Spinal cord (tissue), 10 donors: Measurements from ENCODE around the gene C9orf72. TPM values are rescaled to one million over a fixed set of nuclear protein-coding genes. Genes with fewer than 3 reads are reported as not detected.

Experiments used
- DNase-seq, 6 donors: peaks; one replicate each; pipeline versions ENCODE4 v3.0.0 to v3.0.0-alpha.2; 2013 to 2015; ENCODE audit warnings: low spot score in 6 of 6, low read depth in 4 of 6
- H3K27ac ChIP-seq: one replicate; pipeline ENCODE4 v1.5.1; 2013; ENCODE audit warnings: low read depth, low read length, control low read depth
- H3K27me3 ChIP-seq: one replicate; pipeline ENCODE4 v1.6.1; 2013; ENCODE audit warnings: low read length; ENCODE audit not compliant: control insufficient read depth, insufficient read depth
- H3K36me3 ChIP-seq: one replicate; pipeline ENCODE4 v1.6.1; 2013; ENCODE audit warnings: low read length; ENCODE audit not compliant: control insufficient read depth, insufficient read depth
- H3K4me1 ChIP-seq: one replicate; pipeline ENCODE4 v1.6.1; 2013; ENCODE audit warnings: low read length; ENCODE audit not compliant: control insufficient read depth, insufficient read depth
- H3K4me3 ChIP-seq: one replicate; pipeline ENCODE4 v1.5.1; 2013; ENCODE audit warnings: low read depth, low read length, control low read depth
- H3K9me3 ChIP-seq: one replicate; pipeline ENCODE4 v1.6.1; 2013; ENCODE audit warnings: low read length; ENCODE audit not compliant: control insufficient read depth, insufficient read depth
- WGBS: methylation state at CpG from one replicate; pipeline ENCODE4 v1.1.5; 2013; ENCODE audit warnings: missing lambda C conversion rate; ENCODE audit not compliant: insufficient coverage; 5-methylcytosine and 5-hydroxymethylcytosine counted together
- polyA plus RNA-seq, 2 donors: library from polyadenylated mRNA; unstranded; fragments of 120-200 nt; gene quantifications; one replicate each; pipeline ENCODE4 v1.2.1, GENCODE V29; 2013; ENCODE audit not compliant: insufficient read length in 2 of 2
- total RNA-seq, 2 donors: library from RNA; depleted of rRNA in 1 of 2; stranded (reverse); fragments of 120-200 nt in 1 of 2; fragments of >200 nt in 1 of 2; gene quantifications; one replicate each; pipeline versions ENCODE4 v1.2.3 to v1.2.4, GENCODE V29; 2013 to 2014
- donor health status: healthy.

The C9orf72 gene
- total and polyA plus RNA-seq, 4 donors, result 38.6 to 77.7 (median 44.3) TPM

DNA sequence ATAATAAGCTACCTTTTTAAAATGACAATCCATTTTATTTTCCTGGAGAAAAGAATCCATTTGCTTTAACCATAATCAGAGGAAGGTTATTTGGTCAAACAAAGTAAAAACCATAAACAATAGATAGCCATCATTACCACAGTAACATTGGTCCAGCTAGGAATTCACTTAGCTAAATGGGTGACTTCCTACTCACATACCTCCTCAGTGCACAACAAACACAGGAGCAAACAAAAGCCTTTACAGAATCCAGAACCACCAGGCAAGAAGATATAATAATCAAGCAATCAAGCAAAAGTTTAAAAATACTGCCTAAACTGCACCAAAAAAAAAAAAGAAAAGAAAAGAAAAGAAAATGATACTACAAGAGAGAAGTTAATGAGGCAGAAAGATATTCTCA is 50.1 kb downstream of the C9orf72 start:
- no peak overlapping the region for H3K27ac ChIP-seq
- no peaks in the 10 kb centered on the region for H3K9me3 ChIP-seq
- peaks cover 7% of the 10 kb centered on the region for H3K4me1 ChIP-seq
- no peaks in the 10 kb centered on the region for H3K27me3 ChIP-seq
- no peak overlapping the region for H3K4me3 ChIP-seq
- H3K36me3 ChIP-seq, result no peaks in the 10 kb centered on the region
- DNase-seq, result no peak

GRCh38 chr9:27520986-27521385 is 52.3 kb downstream of the C9orf72 start:
- Histone ChIP-seq H3K4me1 (no peaks in the 10 kb centered on the region), H3K4me3 (no peak overlapping the region), H3K9me3 (no peaks in the 10 kb centered on the region), H3K27me3 (no peaks in the 10 kb centered on the region), H3K36me3 (no peaks in the 10 kb centered on the region), H3K27ac (no peak overlapping the region)
- no CpG with 5 or more reads among the region's 4 CpGs for WGBS
- DNase-seq, result no peak

DNA sequence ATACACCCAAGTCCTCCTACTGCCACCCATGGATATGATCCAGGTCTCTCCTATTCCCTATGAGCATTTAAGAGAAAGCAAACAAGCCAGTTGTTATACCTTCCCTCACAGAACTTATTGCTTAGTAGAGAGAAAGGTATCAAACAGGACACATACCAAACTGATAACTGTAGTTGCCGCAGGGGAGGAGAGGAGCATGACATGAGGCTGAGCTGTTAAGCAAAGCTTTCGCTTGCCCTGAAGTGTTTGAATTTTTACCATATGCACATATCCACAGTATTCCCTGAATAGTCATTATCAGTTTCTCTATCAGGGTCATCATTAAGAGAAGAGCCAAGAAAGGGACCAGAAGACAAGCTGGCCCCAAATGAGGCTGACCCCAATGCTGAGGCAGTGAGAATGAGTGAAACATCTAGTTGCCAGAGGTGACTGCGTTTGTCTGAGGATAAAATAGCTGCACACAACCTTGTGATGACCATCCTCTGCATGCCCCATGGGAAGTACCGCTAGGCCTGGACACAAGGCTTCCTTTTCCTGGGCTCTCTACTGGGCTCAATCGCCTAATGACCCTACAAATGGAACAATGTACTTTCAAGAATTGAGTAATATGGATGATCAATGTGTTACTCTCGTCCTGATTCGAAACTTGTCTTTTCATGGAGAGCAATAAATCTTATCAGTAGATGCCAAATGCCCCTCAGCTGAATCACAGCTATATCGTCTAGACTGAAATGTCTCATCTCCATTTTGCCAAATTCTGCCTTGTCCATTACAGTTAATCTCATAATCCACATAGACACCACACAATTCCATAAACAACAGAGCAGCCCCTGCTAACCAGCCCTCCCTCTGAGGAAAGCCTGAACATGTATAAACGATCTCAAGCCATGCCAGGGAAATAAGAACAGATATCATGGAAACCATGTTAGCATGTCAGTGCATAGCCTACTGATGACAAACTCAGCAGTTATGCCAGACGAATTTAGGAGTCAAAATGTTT is 53.5 kb downstream of the C9orf72 start:
- Histone ChIP-seq H3K36me3 (no peaks in the 10 kb centered on the region), H3K27me3 (no peaks in the 10 kb centered on the region), H3K27ac (no peak overlapping the region), H3K4me3 (no peak overlapping the region), H3K4me1 (no peaks in the 10 kb centered on the region), H3K9me3 (no peaks in the 10 kb centered on the region)
- WGBS, result 88% methylated on average over 4 of the region's 10 CpGs
- DNase-seq, result no peak

- WGBS, result 93% methylated on average over 3 of the region's 4 CpGs
- no peak overlapping the region for H3K27ac ChIP-seq
- H3K9me3 ChIP-seq, result no peaks in the 10 kb centered on the region
- no peak overlapping the region for H3K4me3 ChIP-seq
- H3K4me1 ChIP-seq, result no peaks in the 10 kb centered on the region
- no peak for DNase-seq
- no peaks in the 10 kb centered on the region for H3K36me3 ChIP-seq
- H3K27me3 ChIP-seq, result no peaks in the 10 kb centered on the region
These were observed 54.5 kb downstream of the C9orf72 start for GRCh38 chr9:27518809-27519208.

GRCh38 chr9:27518006-27518405 is 55.3 kb downstream of the C9orf72 start:
- Histone ChIP-seq H3K27ac (no peak overlapping the region), H3K36me3 (no peaks in the 10 kb centered on the region), H3K4me1 (no peaks in the 10 kb centered on the region), H3K4me3 (no peak overlapping the region), H3K9me3 (no peaks in the 10 kb centered on the region), H3K27me3 (no peaks in the 10 kb centered on the region)
- no peak for DNase-seq
- WGBS, result no CpG with 5 or more reads among the region's 2 CpGs

GRCh38 chr9:27514551-27514950 is 58.7 kb downstream of the C9orf72 start:
- no peaks in the 10 kb centered on the region for H3K4me1 ChIP-seq
- no peaks in the 10 kb centered on the region for H3K9me3 ChIP-seq
- H3K4me3 ChIP-seq, result no peak overlapping the region
- no CpG with 5 or more reads among the region's 2 CpGs for WGBS
- H3K36me3 ChIP-seq, result no peaks in the 10 kb centered on the region
- no peak overlapping the region for H3K27ac ChIP-seq
- DNase-seq, result peak in 2 of 6 donors; percentile 21 to 75
- no peaks in the 10 kb centered on the region for H3K27me3 ChIP-seq

GRCh38 chr9:27511771-27512170 is 61.5 kb downstream of the C9orf72 start:
- no peaks in the 10 kb centered on the region for H3K9me3 ChIP-seq
- no peaks in the 10 kb centered on the region for H3K27me3 ChIP-seq
- no peak for DNase-seq
- H3K27ac ChIP-seq, result no peak overlapping the region
- no peaks in the 10 kb centered on the region for H3K36me3 ChIP-seq
- H3K4me1 ChIP-seq, result no peaks in the 10 kb centered on the region
- 79% methylated on average over 2 of the region's 2 CpGs for WGBS
- H3K4me3 ChIP-seq, result no peak overlapping the region

GRCh38 chr9:27510780-27511179 is 62.5 kb downstream of the C9orf72 start:
- Histone ChIP-seq H3K4me1 (no peaks in the 10 kb centered on the region), H3K4me3 (no peak overlapping the region), H3K36me3 (no peaks in the 10 kb centered on the region), H3K9me3 (no peaks in the 10 kb centered on the region), H3K27ac (no peak overlapping the region), H3K27me3 (no peaks in the 10 kb centered on the region)
- WGBS, result no CpG with 5 or more reads among the region's 2 CpGs
- no peak for DNase-seq

GRCh38 chr9:27506981-27507380 is 66.3 kb downstream of the C9orf72 start:
- Histone ChIP-seq H3K4me3 (no peak overlapping the region), H3K27ac (no peak overlapping the region), H3K9me3 (no peaks in the 10 kb centered on the region), H3K36me3 (no peaks in the 10 kb centered on the region), H3K27me3 (no peaks in the 10 kb centered on the region), H3K4me1 (no peaks in the 10 kb centered on the region)
- WGBS, result 100% methylated on average over 2 of the region's 2 CpGs
- DNase-seq, result no peak

DNA sequence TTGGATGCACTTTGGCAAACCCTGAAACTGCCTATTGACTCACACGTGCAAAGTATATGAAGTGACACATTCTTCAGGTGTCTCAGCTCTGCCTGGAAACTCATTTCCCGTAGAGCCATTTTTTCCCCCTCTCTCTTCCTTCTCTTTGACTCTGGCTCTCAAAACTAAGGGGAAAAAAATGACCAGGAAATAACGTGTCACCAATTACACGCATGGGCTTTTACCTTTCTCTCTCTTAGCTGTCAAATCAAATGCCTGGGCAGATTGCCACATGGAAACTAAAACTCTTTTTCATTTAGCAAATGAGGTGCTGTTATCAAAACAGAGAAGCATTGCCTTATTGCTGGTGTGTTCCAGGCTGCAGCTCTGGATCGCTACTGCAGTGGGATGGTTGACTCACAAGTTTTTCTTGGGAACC is 67.5 kb downstream of the C9orf72 start:
- no peaks in the 10 kb centered on the region for H3K36me3 ChIP-seq
- H3K27ac ChIP-seq, result no peak overlapping the region
- no peaks in the 10 kb centered on the region for H3K27me3 ChIP-seq
- no peaks in the 10 kb centered on the region for H3K4me1 ChIP-seq
- H3K9me3 ChIP-seq, result no peaks in the 10 kb centered on the region
- no peak overlapping the region for H3K4me3 ChIP-seq
- DNase-seq, result no peak
- WGBS, result 65% methylated on average over 4 of the region's 5 CpGs
